GM18861 (cell line): ENCODE data around the gene PSPN.
"Not testable (repeated sequence)": the region's sequence is repeated elsewhere in the genome, so short reads cannot be mapped to it uniquely, and the experiment has no call there.

Experiments
- ATAC-seq: cut with Tn5 transposase; IDR thresholded peaks from one replicate; pipeline ENCODE4 v1.9.1; 2021; ENCODE audit not compliant: unreplicated experiment

The PSPN gene

GRCh38 chr19:6402837-6403608 lies 27.3 kb upstream of the PSPN start:
- no peak for ATAC-seq

- no peak for ATAC-seq
These were observed 26.3 kb upstream of the PSPN start for GRCh38 chr19:6402058-6402457.

- not testable (repeated sequence) for ATAC-seq
These were observed 24.6 kb upstream of the PSPN start for GRCh38 chr19:6400062-6400944.

GRCh38 chr19:6396305-6396704 lies 20.6 kb upstream of the PSPN start:
- ATAC-seq = no peak

- ATAC-seq = no peak
These were observed 19.1 kb upstream of the PSPN start for GRCh38 chr19:6394831-6395230.

GRCh38 chr19:6393983-6394412 lies 18.3 kb upstream of the PSPN start:
- peak; percentile 8 for ATAC-seq

- ATAC-seq = peak; percentile 59
These were observed 17.6 kb upstream of the PSPN start, which contains the start of gene GTF2F1 for GRCh38 chr19:6393074-6393982. TSS of gene GTF2F1 (minus strand) at chr19:6393164. CDS start at chr19:6392995, 169 bp downstream.

GRCh38 chr19:6392221-6393073 lies 16.7 kb upstream of the PSPN start:
- no peak for ATAC-seq

- no peak for ATAC-seq
These were observed 11.6 kb upstream of the PSPN start for GRCh38 chr19:6387372-6387771.

GRCh38 chr19:6384381-6384780 lies 8.6 kb upstream of the PSPN start:
- ATAC-seq = no peak

GRCh38 chr19:6383188-6383587 lies 7.5 kb upstream of the PSPN start:
- ATAC-seq = no peak

GRCh38 chr19:6381030-6381750 lies 5.5 kb upstream of the PSPN start:
- no peak for ATAC-seq

- no peak for ATAC-seq
These were observed 4.0 kb upstream of the PSPN start for GRCh38 chr19:6379744-6380143.

- ATAC-seq = no peak
These were observed 2.8 kb upstream of the PSPN start for GRCh38 chr19:6378486-6378885.

GRCh38 chr19:6378041-6378440 lies 2.3 kb upstream of the PSPN start:
- no peak for ATAC-seq

- no peak for ATAC-seq
These were observed 918 bp upstream of the PSPN start for GRCh38 chr19:6376512-6377190.

GRCh38 chr19:6374711-6375410 lies 872 bp downstream of the PSPN start:
- ATAC-seq = no peak

- ATAC-seq = no peak
These were observed 1.5 kb downstream of the PSPN start for GRCh38 chr19:6374161-6374709.
